Immature natural killer cell (primary cell): ENCODE results near the gene MEX3A. TPM values are rescaled to one million over a fixed set of nuclear protein-coding genes. Genes with fewer than 3 reads are reported as not detected.
"Not testable (repeated sequence)": the region's sequence is repeated elsewhere in the genome, so short reads cannot be mapped to it uniquely, and the experiment has no call there.

ENCODE experiments used
- DNase-seq, 3 donors: peaks; one replicate each; pipeline ENCODE4 v3.0.0; 2022; ENCODE audit warnings: mixed read lengths in 1 of 3
- H3K27ac Mint-ChIP-seq, 6 donors: one replicate each; pipeline ENCODE4 v1.8.0; 2020; ENCODE audit warnings: mixed read lengths in 6 of 6, mild to moderate bottlenecking in 5 of 6, inconsistent platforms in 4 of 6, moderate library complexity in 3 of 6
- H3K27me3 Mint-ChIP-seq, 3 donors: one replicate each; pipeline ENCODE4 v1.8.0; 2020 to 2021; ENCODE audit warnings: low read depth in 3 of 3, mild to moderate bottlenecking in 3 of 3, mixed read lengths in 3 of 3, moderate library complexity in 3 of 3, inconsistent platforms in 1 of 3
- H3K36me3 Mint-ChIP-seq, 3 donors: one replicate each; pipeline ENCODE4 v1.8.0; 2020; ENCODE audit warnings: mixed read lengths in 3 of 3, inconsistent platforms in 2 of 3, mild to moderate bottlenecking in 2 of 3
- H3K4me1 Mint-ChIP-seq, 2 donors: one replicate each; pipeline ENCODE4 v1.8.0; 2020; ENCODE audit warnings: inconsistent platforms in 2 of 2, mild to moderate bottlenecking in 2 of 2, mixed read lengths in 2 of 2, moderate library complexity in 1 of 2
- H3K4me3 Mint-ChIP-seq, 5 donors: one replicate each; pipeline ENCODE4 v1.8.0; 2020; ENCODE audit warnings: mild to moderate bottlenecking in 5 of 5, mixed read lengths in 5 of 5, inconsistent platforms in 3 of 5, moderate library complexity in 3 of 5
- H3K9me3 Mint-ChIP-seq, 6 donors: one replicate each; pipeline ENCODE4 v1.8.0; 2020; ENCODE audit warnings: mild to moderate bottlenecking in 6 of 6, mixed read lengths in 6 of 6, inconsistent platforms in 4 of 6, moderate library complexity in 3 of 6
- polyA plus RNA-seq, 3 donors: library from polyadenylated mRNA; unstranded; fragments of 300-500 nt; fragmentation: Illumina TruSeq; gene quantifications; one replicate each; pipeline ENCODE4 v1.2.3, GENCODE V29; 2021

The MEX3A gene
- polyA plus RNA-seq, 3 donors from 2014 or later, result not detected

DNA sequence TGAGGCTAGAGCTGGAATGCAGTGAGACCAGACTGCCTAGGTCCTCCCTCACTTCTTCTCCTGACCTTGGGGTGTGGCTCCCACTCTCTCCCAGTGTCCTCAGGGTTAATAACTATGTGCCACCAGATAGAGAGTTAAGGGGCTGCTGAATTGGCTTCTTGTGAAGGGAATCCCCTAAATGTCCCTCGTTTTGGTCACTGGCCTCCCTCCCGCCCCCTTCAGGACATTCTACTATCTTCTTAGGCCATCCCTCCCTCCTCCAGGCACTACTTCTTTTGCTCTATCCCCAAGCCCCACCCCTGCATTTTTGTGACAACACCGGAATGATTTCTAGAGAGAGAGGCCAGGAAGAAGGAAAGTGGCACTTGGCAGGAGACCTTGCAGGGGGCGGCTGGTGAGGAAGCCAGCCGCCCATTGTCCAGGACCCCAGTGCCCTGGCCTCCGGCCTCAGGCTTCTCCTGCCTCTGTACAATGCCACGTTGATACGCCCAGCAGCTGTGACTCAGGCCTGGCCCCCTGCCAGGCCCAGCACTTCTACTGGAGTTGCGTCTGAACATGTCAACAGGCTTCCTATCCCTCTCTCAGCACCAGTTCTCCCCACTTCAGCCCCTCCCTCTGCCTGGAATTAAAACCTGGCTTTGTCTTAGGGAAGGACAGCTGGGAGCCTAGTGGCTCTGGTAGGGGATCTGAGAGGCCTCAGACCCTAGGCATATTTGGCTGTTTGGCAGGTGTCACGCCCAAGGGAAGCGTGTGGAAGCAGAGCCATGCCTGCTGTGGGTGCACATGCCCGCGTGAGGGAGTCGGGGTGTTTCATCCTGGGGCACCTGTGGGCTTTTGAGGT lies 41.3 kb upstream of the MEX3A start:
- Mint-ChIP-seq H3K27me3 (peaks cover 11 to 22% (median 19%) of the 10 kb centered on the region in 3 donors), H3K9me3 (peaks cover 0 to 2% (median 0%) of the 10 kb centered on the region in 6 donors), H3K36me3 (no peaks in the 10 kb centered on the region), H3K4me1 (peaks cover 36 to 51% of the 10 kb centered on the region in 2 donors), H3K4me3 (peak overlapping the region in 1 of 5 donors; percentile 6), H3K27ac (peak overlapping the region in 5 of 6 donors; percentile 57 to 93 (median 80))
- no peak for DNase-seq

DNA sequence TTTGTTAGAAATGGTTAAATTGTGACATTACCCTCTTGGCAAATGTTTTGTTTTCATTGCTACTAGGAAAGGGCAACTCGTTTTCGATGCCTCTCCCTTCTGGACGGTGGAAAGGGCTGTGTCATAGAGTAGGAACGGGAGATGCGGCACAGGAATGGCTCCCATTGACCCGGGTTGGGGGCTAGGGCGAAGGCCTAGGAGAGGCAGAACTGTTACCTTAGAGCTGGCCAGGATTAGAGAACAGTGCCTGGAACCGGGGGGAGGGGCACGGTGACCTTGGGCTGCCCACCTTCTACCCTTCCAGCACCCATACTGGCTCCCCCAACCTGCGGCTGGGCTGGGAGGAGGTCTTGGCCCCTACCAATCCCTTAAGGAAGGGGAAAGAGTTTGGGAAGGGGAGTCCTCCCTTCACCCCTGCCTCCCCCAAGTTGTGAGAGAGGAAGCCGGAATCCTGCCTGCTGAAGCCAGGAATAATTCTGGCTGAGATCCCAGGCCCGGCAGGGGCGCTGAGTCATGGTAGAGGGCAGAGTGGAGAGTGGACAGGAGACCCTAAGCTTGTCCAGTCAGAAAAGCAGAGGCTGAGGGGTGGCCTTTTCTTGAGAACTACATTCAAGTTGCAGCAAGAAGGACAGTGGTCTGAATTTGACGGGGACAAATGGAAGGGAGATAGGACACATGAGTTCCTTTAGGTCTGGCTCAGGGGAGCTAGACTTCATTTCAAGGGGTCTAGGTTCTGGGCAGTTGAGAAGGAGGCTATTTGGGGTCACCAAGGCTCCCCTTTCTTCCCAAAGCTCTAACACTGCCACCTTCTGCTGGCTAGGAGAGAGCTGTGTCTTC lies 40.5 kb upstream of the MEX3A start:
- Mint-ChIP-seq H3K36me3 (no peaks in the 10 kb centered on the region), H3K27me3 (peaks cover 14 to 20% (median 19%) of the 10 kb centered on the region in 3 donors), H3K4me1 (peaks cover 30 to 43% of the 10 kb centered on the region in 2 donors), H3K4me3 (no peak overlapping the region), H3K9me3 (peaks cover 0 to 2% (median 0%) of the 10 kb centered on the region in 6 donors), H3K27ac (peak overlapping the region in 4 of 6 donors; percentile 26 to 89 (median 60))
- DNase-seq, result no peak

DNA sequence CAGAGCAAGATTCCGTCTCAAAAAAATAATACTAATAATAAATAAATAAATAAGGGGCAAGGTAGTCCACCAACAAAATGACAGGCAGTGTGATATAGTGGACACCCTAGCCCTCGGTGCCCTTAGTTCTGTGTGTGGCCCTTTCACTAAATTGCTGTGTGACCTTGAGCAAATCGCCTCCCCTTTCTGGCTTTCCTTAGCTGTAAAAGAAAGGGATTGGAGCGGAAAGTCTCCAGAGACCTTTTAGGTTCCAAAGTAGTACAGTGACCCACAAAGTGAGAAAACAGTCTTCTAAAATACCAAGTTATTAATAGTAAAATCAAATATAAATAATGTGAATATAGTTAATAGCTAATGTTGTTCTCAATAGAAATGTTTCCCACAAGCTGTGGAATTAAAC lies 39.8 kb upstream of the MEX3A start:
- H3K27ac Mint-ChIP-seq, result no peak overlapping the region
- no peaks in the 10 kb centered on the region for H3K36me3 Mint-ChIP-seq
- H3K4me3 Mint-ChIP-seq, result no peak overlapping the region
- H3K27me3 Mint-ChIP-seq, result peaks cover 11 to 16% (median 15%) of the 10 kb centered on the region in 3 donors
- H3K4me1 Mint-ChIP-seq, result peaks cover 24 to 36% of the 10 kb centered on the region in 2 donors
- H3K9me3 Mint-ChIP-seq, result peaks cover 0 to 2% (median 0%) of the 10 kb centered on the region in 6 donors
- DNase-seq, result no peak

DNA sequence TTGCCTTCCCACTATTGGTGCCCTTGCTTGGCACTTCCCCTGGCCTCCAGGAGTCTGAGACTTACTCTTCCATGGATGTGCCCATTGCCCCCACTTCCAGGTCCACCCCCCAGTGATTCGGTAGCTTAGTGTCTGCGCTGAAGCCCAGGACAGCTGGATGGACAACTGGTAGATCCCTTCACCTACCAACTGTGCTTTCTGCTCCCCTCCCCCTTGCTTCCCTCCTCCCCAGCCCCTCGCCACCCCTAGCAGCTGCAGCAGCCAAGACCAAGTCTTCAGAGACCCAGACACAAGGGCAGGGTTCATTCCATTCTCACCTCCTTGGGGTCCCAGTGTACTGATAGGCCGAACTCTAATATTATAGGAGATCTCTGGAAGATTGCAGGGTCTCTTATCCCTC lies 39.2 kb upstream of the MEX3A start:
- H3K27ac Mint-ChIP-seq, result no peak overlapping the region
- peaks cover 8 to 18% (median 15%) of the 10 kb centered on the region in 3 donors for H3K27me3 Mint-ChIP-seq
- H3K4me3 Mint-ChIP-seq, result no peak overlapping the region
- no peak for DNase-seq
- H3K9me3 Mint-ChIP-seq, result peaks cover 0 to 2% (median 0%) of the 10 kb centered on the region in 6 donors
- H3K4me1 Mint-ChIP-seq, result peaks cover 18 to 31% of the 10 kb centered on the region in 2 donors
- H3K36me3 Mint-ChIP-seq, result no peaks in the 10 kb centered on the region

DNA sequence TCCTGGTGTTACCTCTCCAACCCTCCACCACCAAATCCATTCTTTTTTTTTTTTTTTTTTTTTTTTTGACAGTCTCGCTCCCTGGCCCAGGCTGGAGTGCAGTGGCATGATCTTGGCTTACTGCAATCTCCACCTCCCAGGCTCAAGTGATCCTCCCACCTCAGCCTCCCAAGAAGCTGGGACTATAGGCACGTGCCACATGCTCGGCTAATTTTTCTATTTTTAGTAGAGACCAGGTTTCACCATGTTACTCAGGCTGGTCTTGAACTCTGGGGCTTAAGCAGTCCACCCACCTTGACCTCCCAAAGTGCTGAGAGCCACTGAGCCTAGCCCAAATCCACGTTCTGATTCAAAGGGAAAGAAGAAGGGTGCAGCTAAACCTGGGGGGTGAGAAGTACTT lies 38.7 kb upstream of the MEX3A start:
- H3K4me3 Mint-ChIP-seq, DNase-seq, H3K9me3 Mint-ChIP-seq, H3K27ac Mint-ChIP-seq, H3K36me3 Mint-ChIP-seq: not testable (repeated sequence)
- Mint-ChIP-seq H3K27me3 (peaks cover 8 to 20% (median 17%) of the 10 kb centered on the region in 3 donors), H3K4me1 (peaks cover 14 to 31% of the 10 kb centered on the region in 2 donors)

DNA sequence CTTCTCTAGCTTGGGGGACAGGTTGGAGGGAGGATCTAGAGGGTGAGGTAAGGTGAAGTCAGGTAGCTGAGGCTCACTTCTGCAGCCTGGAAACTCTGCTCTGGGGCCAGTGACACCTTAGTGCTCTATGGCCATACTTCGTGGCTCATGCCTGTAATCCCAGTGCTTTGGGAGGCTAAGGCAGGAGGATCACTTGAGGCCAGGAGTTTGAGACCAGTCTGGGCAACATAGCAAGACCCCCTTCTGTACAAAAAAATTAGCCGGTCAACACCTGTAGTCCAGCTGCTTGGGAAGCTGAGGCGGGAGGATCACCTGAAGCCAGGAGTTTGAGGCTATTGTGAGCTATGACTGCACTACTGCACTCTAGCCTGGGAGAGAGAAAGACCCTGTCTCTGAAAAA lies 38.1 kb upstream of the MEX3A start:
- Mint-ChIP-seq H3K36me3 (no peaks in the 10 kb centered on the region), H3K4me3 (no peak overlapping the region), H3K4me1 (peaks cover 18 to 36% of the 10 kb centered on the region in 2 donors), H3K27ac (peak overlapping the region in 3 of 6 donors; percentile 2 to 49 (median 36)), H3K9me3 (peaks cover 0 to 2% (median 0%) of the 10 kb centered on the region in 6 donors), H3K27me3 (peaks cover 8 to 22% (median 20%) of the 10 kb centered on the region in 3 donors)
- no peak for DNase-seq

DNA sequence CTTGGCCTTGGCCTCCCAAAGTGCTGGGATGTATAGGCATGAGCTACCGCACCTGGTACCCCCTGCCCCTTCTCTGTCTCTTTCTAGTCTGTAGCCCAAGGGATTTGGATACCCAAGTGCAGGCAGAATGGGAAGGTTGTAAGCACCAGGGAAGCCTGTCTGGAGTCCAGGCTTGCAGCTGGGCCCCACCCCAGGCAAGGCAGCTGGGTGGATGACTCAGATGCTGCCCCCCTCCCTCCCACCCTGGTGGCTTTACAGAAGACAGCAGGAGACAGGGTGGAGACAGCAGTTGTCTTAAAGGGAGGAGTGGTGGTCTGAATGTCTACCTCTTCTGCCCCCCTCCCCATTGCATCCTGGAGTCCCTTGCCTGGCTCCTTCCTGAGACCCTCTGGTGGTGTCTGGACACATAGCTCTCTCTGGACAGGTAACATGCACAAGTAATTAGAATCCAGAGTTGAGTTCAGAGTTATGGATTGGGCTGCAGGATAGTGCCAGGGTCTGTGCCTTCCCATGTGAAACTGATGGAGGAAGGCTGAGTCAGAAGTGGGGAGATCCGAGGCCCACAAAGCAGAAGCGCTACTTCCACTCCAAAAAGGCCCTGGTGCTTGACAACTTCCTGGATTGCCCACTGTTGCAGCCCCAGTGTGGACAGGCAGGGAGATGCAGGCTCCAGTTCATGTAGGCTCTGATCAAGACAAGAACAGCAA lies 37.4 kb upstream of the MEX3A start:
- peak overlapping the region in 1 of 6 donors; percentile 24 for H3K27ac Mint-ChIP-seq
- peaks cover 10 to 22% (median 16%) of the 10 kb centered on the region in 3 donors for H3K27me3 Mint-ChIP-seq
- H3K4me1 Mint-ChIP-seq, result peaks cover 17 to 36% of the 10 kb centered on the region in 2 donors
- no peaks in the 10 kb centered on the region for H3K9me3 Mint-ChIP-seq
- H3K4me3 Mint-ChIP-seq, result no peak overlapping the region
- DNase-seq, result no peak
- H3K36me3 Mint-ChIP-seq, result no peaks in the 10 kb centered on the region

DNA sequence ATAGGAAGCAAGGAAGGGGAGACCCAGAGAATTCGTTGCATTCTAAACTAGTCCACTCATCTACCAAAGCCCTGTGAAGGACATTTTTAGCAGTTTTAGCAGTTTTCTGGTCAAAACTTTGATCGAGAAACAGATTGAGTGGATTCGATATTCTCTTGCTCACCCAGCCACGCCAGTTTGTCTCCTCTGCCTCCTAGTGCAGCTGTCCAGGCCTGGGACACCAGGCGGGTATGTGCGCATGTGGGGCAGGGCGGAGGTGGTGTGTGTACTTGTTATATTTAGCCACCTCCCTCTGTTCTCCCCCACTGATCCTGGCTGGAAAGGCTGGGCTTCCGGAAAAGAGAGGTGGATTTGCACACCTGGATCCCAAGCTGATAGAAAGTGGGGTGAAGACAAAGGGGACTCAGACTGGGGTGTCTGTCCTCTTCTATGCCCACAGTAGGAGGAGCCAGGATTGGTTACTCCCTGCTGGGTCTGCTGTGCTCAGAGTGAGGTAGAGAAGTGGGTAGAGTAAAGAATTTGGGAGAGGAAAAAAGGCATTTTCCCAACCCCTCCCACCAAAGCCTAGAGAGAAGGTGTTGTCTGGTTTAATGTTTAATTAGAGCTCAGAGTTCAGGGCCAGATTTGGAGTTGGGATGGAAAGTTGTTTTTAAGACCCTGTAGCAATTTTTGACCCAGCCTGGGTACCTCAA lies 36.1 kb upstream of the MEX3A start:
- H3K27me3 Mint-ChIP-seq, result peaks cover 9 to 26% (median 21%) of the 10 kb centered on the region in 3 donors
- H3K27ac Mint-ChIP-seq, result no peak overlapping the region
- DNase-seq, result no peak
- H3K4me1 Mint-ChIP-seq, result peaks cover 17 to 27% of the 10 kb centered on the region in 2 donors
- peak overlapping the region in 1 of 5 donors; percentile 25 for H3K4me3 Mint-ChIP-seq
- no peaks in the 10 kb centered on the region for H3K9me3 Mint-ChIP-seq
- no peaks in the 10 kb centered on the region for H3K36me3 Mint-ChIP-seq

DNA sequence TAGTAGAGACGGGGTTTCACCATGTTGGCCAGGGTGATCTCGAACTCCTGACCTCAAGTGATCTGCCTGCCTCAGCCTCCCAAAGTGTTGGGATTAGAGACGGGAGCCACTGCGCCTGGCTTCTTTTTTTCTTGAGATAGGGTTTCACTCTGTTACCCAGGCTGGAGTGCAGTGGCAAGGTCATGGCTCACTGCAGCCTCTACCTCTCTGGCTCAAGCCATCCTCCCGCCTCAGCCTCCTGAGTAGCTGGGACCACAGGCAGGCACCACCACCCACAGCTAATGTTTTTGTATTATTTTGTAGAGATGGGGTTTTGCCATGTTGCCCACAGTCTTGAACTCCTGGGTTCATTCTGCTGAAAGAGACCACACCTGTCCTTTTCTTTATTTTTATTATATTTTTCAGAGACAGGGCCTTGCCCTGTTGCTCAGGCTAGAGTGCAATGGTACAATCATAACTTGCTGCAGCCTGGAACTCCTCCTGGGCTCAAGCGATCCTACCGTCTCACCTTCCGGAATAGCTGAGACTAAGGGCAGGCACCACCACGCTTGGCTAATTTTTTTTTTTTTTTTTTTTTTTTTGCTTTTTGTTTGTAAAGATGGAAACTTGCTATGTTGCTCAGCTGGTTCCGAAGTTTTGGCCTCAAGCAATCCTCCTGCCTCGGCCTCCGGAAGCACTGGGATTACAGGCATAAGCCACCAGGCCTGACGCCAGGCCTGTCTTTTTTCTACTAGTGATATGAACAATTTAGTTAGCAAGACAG lies 35.3 kb upstream of the MEX3A start:
- H3K27ac Mint-ChIP-seq, result no peak overlapping the region
- no peak for DNase-seq
- no peak overlapping the region for H3K4me3 Mint-ChIP-seq
- H3K4me1 Mint-ChIP-seq, result peaks cover 17 to 23% of the 10 kb centered on the region in 2 donors
- H3K36me3 Mint-ChIP-seq, result no peaks in the 10 kb centered on the region
- H3K27me3 Mint-ChIP-seq, result peaks cover 9 to 26% (median 19%) of the 10 kb centered on the region in 3 donors
- no peaks in the 10 kb centered on the region for H3K9me3 Mint-ChIP-seq

DNA sequence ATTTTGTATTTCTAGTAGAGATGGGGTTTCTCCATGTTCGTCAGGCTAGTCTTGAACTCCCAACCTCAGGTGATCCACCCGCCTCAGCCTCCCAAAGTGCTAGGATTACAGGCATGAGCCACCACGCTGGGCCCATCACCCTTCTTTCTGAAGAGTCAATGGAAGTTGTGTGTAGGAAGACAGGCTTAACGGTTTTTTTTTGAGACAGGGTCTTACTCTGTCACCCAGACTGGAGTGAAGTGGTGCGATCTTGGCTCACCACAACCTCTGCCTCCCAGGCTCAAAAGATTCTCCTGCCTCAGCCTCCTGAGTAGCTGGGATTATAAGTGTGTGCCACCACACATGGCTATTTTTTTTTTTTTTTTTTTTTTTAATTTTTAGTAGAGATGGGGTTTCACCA lies 34.5 kb upstream of the MEX3A start:
- not testable (repeated sequence) for DNase-seq, H3K9me3 Mint-ChIP-seq, H3K36me3 Mint-ChIP-seq
- peak overlapping the region in 3 of 6 donors; percentile 10 to 87 (median 85) for H3K27ac Mint-ChIP-seq
- peaks cover 17 to 23% of the 10 kb centered on the region in 2 donors for H3K4me1 Mint-ChIP-seq
- H3K27me3 Mint-ChIP-seq, result peaks cover 9 to 28% (median 19%) of the 10 kb centered on the region in 3 donors
- peak overlapping the region; percentile 80 to 92 (median 86) for H3K4me3 Mint-ChIP-seq

DNA sequence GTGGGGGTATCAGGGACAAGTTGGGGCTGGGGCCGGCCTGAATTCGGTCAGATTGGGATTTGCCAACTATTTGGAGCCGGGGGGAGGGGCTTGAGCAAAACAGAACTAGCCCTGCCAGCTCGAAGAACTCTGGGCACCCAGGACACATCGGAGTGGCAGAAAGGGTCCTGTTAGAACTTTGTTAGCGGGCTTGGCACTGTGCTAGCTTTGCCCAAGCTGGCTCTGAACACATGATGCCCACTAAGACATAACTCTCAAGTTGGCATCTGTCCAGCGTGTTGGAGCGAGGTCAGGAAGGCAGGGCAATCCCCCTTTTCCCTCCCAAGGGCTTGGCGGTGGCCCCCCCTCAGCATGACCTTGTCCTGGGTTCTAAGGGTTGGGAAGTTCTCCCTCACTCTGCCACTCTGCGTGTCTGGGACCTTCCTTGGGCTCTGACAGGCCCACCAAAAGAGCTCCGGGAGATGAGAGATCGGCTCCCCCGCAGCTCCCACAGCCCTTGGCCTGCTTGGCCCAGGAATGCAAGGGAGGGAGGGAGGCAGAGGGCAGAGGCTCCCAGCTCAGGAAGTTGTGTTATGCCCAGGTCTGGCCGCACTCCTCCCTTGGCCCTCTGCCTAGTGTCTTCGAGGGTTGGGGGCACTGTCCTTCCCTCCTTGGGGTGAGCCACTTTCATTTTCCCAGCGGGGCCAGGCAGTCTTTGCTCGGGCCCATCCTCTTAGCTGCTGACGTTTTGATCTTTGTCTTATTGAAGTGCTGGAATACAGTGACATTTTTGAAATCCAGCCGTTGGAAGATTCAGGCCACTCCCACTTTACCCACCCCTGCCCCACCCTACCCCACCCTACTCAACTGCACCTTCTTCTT lies 33.5 kb upstream of the MEX3A start:
- Mint-ChIP-seq H3K27me3 (peaks cover 11 to 26% (median 19%) of the 10 kb centered on the region in 3 donors), H3K4me3 (peak overlapping the region; percentile 84 to 92 (median 88)), H3K27ac (peak overlapping the region in 5 of 6 donors; percentile 82 to 91 (median 90)), H3K36me3 (no peaks in the 10 kb centered on the region), H3K4me1 (peaks cover 17 to 23% of the 10 kb centered on the region in 2 donors), H3K9me3 (no peaks in the 10 kb centered on the region)
- no peak for DNase-seq
